Measurements from ENCODE around the gene KCNJ11.
A peak's percentile ranks its signal among the peaks of the same experiment; 100 is the strongest.

DNA sequence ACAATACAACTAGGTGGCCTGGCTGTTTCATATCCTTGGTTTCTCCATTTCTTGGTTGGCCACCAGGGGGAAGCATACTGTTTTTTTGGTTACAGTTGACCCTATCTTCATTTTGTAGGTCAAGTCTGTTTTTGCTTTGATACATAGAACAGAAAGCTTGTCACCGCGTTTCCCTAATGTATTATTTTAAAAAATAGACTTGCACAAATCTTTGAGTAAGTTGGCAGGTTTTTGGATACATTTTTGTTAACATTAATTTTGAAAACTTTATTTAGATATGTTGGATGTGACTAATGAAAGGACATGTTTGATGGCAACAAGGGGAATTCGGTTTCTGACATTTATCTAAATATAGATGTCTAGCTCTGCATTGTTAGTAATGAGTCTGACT is 33.9 kb downstream of the KCNJ11 start:
- TF ChIP-seq, protein P1, sequence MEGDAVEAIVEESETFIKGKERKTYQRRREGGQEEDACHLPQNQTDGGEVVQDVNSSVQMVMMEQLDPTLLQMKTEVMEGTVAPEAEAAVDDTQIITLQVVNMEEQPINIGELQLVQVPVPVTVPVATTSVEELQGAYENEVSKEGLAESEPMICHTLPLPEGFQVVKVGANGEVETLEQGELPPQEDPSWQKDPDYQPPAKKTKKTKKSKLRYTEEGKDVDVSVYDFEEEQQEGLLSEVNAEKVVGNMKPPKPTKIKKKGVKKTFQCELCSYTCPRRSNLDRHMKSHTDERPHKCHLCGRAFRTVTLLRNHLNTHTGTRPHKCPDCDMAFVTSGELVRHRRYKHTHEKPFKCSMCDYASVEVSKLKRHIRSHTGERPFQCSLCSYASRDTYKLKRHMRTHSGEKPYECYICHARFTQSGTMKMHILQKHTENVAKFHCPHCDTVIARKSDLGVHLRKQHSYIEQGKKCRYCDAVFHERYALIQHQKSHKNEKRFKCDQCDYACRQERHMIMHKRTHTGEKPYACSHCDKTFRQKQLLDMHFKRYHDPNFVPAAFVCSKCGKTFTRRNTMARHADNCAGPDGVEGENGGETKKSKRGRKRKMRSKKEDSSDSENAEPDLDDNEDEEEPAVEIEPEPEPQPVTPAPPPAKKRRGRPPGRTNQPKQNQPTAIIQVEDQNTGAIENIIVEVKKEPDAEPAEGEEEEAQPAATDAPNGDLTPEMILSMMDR (IDR thresholded peaks at IDR 0.05) = peak; percentile 49 to 78 (median 72)
- TF ChIP-seq POLR2A (IDR thresholded peaks at IDR 0.05) = no peak
